Measurements from ENCODE around the gene C2CD3.
"Not testable (repeated sequence)": the region's sequence is repeated elsewhere in the genome, so short reads cannot be mapped to it uniquely, and the experiment has no call there.

C2CD3 gene

DNA sequence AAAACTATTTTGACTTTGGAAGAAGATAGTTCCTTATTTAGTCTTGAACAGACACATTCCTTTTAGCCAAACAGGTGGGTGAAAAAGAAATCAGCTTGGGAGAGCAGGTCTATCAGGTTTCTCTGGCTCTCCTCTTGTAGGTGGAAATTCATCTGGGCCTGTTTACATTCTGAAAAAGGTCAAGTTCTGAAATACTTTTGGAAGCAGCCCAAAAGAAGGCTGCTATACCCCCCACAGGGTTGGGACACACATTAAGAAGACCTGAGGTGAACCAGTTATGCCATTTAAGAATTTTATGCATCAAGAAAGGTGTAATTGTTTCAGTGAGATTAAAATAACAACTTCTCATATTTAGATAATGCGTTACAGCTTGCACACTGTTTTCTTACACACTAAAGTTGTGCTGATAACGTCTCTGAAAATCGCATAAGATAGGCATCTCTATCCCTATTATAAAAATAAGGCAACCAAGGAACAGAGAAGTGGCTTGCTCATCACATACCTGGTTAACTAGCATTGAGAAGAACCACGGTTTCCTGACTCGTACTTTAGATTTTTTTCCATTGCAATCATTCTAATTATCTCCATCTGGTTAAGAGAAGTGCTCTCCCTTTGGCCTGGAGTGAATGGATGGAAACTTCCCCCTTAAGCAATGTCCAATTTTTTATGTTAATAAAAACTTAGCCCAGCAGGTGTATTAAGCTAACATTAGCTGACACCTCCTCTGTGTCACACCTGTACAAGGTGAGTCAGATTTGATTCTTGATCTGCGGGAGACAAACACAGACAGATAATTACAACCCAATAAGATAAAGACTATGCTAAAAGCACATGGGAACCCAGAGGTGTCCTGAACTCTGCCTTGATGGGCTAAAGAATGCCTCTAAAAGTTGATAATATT is 101.4 kb downstream of the C2CD3 start:
- no peak for FAIRE-seq

DNA sequence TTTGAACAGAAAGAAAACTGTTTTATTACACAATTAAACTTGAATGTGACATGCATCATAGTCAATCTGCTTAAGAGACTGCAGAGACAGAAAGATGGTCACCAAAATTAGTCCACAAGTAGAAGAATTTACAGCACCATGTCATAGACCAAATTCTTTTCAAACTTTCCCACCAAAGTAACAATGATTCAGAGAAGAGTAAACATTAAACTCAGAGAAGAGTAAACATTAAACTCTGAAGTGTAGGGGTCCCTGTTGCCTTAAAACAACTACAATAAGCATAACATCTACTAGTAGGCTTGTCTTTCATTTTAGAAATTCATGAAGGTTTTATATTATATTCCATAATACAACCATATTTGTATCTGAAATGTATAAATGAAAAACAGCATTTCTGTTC is 104.1 kb downstream of the C2CD3 start:
- FAIRE-seq = peak; percentile 4

DNA sequence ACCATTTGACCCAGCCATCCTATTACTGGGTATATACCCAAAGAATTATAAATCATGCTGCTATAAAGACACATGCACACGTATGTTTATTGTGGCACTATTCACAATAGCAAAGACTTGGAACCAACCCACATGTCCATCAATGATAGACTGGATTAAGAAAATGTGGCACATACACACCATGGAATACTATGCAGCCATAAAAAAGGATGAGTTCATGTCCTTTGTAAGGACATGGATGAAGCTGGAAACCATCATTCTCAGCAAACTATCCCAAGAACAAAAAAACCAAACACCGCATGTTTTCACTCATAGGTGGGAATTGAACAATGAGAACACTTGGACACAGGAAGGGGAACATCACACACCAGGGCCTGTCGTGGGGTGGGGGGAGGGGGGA is 105.3 kb downstream of the C2CD3 start:
- not testable (repeated sequence) for FAIRE-seq

DNA sequence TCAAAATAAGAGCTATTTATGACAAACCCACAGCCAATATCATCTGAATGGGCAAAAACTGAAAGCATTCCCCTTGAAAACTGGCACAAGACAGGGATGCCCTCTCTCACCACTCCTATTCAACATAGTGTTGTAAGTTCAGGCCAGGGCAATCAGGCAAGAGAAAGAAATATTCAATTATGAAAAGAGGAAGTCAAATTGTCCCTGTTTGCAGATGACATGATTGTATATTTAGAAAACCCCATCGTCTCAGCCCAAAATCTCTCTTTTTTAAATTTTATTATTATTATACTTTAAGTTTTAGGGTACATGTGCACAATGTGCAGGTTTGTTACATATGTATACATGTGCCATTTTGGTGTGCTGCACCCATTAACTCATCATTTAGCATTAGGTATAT is 107.2 kb downstream of the C2CD3 start:
- not testable (repeated sequence) for FAIRE-seq

GRCh38 chr11:74061599-74061998 is 109.2 kb downstream of the C2CD3 start:
- not testable (repeated sequence) for FAIRE-seq

DNA sequence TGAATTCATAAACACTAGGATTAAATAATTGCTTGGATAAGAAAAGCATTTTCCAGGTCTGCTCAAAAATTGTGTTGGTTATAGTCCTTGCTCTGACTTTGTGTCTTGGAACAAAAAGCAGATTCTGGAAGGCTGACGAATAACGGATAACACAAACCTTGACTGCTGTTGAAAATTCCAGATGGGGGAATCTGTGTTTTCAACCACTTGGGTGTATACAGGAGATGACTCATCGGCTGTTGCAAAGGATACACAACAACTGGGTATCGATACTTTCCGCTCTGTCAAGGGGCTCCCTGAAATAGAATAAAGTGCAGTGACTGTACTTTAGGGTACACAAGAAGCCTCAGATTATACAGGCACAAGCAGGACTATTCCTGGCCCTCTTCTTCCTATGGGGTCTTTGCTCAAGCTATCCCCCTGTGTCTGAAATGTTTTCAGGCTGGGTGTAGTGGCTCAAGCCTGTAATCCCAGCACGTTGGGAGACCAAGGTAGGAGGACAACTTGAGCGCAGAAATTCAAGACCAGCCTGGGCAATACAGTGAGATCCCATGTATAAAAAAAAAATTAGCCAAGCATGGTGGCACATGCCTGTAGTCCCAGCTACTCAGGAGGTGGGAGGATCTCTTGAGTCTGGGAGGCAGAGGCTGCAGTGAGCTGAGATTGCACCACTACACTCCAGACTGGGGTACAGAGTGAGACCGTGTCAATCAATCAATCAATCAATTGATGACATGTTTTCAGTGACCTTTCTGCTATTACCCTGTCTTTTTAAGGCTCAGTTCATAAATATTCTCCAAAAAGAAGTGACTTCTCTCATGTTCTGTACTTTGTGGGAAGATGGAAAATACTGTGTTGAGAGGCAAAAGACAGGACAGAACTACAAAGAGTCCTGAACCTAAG is 113.3 kb downstream of the C2CD3 start:
- FAIRE-seq = no peak

- no peak for FAIRE-seq
Measured at GRCh38 chr11:74055938-74056337, 114.9 kb downstream of the C2CD3 start.

DNA sequence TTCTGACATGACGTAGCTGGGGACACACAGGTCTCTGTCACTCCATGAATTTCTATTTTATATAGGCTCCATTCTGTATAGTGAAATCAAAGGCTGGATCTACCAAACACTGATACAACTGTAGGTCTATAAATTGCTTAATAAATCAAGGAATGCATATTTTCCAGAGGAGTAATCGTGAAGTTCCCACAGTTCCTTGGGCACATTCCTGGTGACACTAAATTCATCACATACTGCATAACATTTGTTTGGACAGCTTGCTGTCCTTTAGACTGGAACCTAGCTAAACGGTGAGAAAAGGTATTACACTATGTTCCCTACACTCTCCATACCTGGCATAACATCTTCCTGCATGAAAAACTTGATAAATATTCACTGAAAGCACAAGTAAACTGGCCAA is 120.3 kb downstream of the C2CD3 start:
- FAIRE-seq = no peak

DNA sequence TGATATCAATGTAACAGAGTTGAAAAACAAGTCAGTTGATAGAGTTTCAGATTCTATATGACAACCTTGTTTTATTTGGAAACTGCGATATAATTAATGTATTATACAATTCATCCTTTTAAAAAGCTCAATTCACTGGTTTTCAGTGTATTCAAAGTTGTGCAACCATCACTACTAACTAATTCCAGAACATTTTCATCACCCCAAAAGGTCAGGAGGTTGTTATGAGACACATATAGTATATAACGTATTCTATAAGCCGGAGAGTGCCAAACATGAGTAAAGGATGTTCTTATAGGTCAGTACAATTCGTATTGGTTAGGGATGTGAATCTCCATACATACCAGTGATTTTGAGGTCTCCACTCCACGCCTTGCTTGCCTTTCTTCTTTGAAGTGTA is 121.8 kb downstream of the C2CD3 start:
- FAIRE-seq = no peak

DNA sequence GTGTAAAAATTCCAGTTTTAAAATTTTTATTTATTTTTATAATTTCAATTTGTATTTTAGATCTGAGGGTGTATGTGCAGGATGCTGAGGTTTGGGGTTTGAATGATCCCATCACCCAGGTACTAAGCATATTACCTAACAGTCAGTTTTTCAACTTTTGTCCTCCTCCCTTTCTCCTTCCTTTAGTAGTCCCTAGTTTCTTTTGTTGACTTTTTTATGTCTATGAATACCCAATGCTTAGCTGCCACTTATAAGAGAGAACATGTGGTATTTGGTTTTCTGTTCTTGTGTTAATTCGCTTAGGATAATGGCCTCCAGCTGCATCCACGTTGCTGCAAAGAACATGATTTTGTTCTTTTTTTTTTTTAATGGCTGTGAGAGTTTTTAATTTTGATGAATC is 126.3 kb downstream of the C2CD3 start:
- no peak for FAIRE-seq

- no peak for FAIRE-seq
Measured at GRCh38 chr11:74043450-74043849, 127.4 kb downstream of the C2CD3 start.

- no peak for FAIRE-seq
Measured at GRCh38 chr11:74037309-74037708, 133.5 kb downstream of the C2CD3 start.

- no peak for FAIRE-seq
Measured at GRCh38 chr11:74035264-74035663, 135.5 kb downstream of the C2CD3 start.

DNA sequence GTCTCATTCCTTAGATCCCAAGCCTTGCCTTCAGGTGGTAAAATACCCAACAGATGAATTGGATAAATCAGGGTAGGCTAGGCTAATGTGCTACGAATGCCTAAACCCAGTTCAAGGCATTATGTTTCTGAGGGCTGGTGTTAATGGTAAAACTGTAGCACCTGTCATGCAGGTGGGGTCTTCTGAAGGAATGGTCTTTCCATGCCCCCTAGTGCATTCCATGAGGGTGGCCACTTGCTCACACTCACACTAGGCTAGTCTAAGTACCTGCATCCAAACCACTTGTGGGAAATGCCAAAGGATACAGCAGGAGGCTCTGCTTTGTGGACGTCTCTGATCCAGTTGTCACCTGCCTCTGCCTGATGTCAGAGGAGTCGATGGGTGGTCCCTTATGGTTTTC is 137.8 kb downstream of the C2CD3 start:
- no peak for FAIRE-seq

DNA sequence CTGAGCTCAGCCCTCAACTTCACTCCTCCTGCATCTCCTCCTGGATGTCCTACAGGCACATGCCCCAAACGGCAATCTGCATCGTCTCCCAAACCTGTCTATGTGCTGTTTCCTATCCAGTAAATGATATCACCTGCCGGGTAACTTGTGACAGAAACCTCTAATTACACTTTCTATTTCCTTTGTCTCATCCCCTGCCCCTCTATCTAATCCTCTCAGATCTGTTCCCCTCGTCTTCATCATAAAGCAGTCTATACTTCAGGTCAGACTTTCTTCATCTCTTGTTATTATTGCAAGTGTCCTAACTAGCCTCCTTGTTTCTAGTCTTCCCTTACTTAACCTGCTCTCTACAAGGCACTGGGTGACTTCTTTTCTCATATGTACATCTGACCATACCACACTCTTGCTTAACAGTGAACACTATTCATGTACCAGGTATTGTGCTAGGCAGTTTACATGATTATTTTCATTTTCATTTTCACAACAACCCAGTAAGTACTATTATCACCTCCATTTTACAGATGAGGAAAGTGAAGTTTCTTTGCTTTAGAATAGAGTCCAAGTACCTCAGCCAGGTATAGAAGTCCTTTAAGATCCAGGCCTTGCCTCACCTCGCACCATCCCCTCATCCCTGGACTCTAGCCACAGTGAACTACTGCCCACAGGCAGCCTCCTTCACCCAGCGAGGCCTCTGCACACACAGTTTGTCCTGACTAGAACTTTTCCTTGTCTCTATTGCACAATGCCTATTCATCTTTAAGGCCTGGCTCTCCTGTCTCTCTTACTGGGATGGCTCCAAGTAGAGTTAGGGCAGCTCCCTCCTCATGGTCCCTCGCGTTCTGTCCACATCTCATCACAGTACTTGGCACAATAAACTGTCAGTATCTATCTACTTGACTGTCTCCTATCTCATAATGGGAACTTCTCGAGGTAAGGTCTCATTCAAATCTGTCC is 139.8 kb downstream of the C2CD3 start:
- FAIRE-seq = no peak

DNA sequence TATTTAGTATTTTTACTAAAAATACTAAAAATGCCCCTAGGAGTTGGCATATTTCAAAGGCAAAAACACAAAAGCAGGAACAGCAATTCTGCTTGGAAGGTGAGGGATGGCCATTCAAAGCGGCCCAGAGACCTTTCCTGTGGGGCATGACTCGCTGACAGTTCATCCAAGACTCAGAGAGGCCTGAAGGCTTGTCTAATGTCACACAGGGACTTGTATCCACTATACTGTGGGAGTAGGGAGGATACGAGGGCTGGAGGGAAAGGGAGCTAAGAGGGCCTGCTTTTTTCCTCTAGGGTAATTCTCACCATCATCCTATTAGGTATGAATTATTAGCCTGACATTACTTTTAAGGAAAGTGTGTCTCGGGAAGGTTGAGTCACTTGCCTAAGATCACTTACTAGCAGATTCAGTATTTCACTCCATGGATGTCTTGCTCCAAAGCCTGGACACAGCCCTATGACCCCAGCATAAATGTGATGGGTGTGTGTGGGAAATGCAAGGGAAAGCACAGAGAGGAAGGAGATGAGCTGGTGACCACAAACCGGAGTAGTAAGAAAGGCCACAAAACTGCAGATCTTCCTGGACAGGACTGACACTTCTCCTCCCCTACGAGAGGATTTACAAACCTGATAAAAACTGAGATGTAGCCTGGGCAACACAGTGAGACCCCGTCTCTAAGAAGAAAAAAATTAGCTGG is 145.2 kb downstream of the C2CD3 start:
- no peak for FAIRE-seq

GRCh38 chr11:74024261-74025029 is 146.4 kb downstream of the C2CD3 start:
- FAIRE-seq = no peak

DNA sequence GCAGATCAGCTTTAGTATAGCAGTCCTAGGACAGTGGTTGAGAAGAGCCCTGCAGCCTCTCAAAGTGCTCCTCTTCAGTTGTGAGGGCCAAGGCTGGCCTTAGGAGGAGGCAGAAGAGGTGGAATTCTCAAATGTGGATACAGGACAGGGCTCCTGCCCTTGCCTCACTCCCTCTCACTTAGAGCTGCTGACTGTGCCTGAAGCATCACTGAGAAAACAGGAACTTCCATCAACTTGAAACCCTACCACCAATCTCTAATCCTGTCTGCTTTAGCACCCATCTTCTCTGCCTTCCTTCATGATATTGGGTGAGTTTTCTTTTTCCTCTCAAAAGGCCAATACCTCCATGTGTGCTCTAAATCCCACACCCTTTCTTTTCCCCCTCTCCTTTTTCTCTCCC is 147.5 kb downstream of the C2CD3 start:
- no peak for FAIRE-seq

GRCh38 chr11:74022546-74022945 is 148.3 kb downstream of the C2CD3 start:
- FAIRE-seq = no peak

GRCh38 chr11:74021998-74022397 is 148.8 kb downstream of the C2CD3 start:
- no peak for FAIRE-seq

DNA sequence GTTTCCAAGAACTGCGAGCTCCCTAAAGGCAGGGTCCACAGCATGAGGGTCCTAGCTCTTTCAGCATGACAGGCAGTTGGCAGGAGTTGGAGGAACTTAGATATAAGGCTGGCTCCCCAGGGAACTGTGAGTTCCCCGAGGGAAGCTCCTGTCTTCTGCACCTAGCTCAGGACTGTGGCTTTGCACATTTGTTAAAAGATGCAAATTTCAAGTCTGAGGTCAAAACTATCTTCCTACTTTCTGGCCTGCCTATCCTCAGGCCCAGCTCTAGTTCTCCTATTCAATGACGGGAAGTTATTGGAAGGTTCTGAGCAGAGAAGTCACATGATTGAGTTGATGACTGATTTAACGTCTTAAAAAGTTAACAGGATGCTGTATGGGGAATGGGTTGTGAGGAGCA is 150.3 kb downstream of the C2CD3 start:
- no peak for FAIRE-seq
